T47D (cell line): ENCODE data around the gene FAM83F.
"Not testable (repeated sequence)": the region's sequence is repeated elsewhere in the genome, so short reads cannot be mapped to it uniquely, and the experiment has no call there.

ENCODE experiments used
- DNase-seq, 2 experiments: peaks; one replicate each; pipeline versions ENCODE4 v3.0.0 to v3.0.0-alpha.2; 2011 to 2012; ENCODE audit warnings: low read depth in 1 of 2, low spot score in 1 of 2
- JUND ChIP-seq: IDR thresholded peaks from 2 replicates; pipeline ENCODE4 v1.6.1; 2012; ENCODE audit warnings: low read depth
- in situ Hi-C: cut with HindIII; loops from 2 replicates; pipeline ENCODE4 v1.10.0; 2016; ENCODE audit warnings: low sequenced_read_pairs, low pct_unique_long_range_greater_than_20kb

FAM83F gene

DNA sequence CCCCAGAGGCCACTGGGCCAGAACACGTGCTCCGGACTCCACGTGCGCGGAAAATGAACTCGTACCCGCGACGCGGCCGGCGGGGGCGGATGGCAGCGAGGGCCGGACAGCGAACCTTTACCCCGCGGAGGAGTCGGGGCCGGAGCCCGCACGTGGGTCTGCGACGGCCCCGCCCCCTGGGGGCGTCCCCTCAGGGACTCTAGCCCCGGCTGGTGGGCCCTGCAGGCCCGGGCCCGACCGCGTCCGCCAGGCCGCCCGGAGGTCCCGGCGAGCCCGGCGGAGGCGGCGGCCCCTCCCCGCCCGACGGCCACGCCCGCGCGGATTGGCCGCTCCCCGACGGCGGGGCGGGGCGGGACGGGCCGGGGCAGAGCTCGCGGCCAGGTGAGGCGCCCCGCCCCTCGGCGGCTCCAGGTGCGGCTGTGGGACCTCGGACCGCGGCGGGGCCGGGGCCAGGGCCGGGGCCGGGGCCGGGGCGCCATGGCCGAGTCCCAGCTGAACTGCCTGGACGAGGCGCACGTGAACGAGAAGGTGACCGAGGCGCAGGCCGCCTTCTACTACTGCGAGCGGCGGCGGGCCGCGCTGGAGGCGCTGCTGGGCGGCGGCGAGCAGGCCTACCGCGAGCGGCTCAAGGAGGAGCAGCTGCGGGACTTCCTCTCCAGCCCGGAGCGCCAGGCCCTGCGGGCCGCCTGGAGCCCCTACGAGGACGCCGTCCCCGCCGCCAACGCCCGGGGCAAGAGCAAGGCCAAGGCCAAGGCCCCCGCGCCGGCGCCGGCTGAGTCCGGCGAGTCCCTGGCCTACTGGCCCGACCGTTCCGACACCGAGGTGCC, at the start of gene FAM83F:
Gene FAM83F (plus strand): TSS at position 389 of the 827 bp plus-strand sequence. CDS start 89 bp downstream, at position 478.
- TF ChIP-seq JUND, result no peak
- in situ Hi-C loops, result no loop called here
- DNase-seq, result peak; percentile 74 to 93

DNA sequence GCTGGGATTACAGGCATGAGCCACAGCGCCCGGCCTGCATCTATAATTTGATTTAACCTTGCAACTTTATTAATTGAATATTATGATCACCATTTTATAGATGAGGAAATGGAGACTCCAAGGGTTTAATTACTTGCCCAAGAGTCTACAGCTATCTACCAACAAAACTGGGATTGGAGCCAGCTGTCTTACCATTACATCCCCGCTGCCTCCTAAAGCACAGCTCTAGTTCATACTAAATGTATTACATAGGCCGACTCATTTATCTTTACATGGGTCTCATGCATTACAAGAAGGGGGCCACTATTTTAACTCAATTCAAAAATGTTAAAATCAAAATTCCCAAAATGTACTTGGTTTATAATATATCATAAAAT, 48.6 kb upstream of the FAM83F start:
- no peak for TF ChIP-seq JUND
- in situ Hi-C loops, result no loop called here
- no peak for DNase-seq

DNA sequence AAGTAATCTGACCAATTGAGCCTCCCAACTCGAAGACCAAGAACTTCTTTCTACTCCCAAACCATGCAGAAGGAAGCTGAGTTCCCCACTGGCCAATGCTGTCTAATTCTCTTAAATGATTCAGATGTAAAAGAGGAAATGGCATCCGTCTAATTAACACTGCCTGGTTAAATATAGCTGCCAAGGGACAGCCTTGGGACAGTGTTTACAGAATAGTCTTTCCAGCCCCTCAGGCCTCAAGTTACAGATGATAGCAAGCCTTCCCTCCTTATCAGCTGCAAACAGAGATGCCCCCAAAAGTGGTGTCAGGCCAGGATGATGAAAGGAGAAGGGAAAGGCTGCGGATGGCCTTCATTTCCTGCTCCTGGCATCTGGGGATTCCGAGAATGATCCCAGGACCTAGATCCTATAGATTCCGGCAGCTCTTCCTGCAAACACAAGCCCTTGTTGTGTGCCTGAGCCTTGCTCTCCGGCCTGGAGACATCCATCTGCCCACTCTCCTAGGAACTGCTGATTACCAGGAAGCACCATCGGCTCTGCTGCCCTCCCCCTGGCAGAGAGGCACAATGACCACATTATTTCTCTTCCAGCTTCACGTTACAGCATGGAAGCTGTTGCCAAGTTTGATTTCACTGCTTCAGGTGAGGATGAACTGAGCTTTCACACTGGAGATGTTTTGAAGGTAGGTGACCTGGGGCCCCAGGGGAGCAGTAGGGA, 48.1 kb upstream of the FAM83F start:
- in situ Hi-C loops, result no loop called here

DNA sequence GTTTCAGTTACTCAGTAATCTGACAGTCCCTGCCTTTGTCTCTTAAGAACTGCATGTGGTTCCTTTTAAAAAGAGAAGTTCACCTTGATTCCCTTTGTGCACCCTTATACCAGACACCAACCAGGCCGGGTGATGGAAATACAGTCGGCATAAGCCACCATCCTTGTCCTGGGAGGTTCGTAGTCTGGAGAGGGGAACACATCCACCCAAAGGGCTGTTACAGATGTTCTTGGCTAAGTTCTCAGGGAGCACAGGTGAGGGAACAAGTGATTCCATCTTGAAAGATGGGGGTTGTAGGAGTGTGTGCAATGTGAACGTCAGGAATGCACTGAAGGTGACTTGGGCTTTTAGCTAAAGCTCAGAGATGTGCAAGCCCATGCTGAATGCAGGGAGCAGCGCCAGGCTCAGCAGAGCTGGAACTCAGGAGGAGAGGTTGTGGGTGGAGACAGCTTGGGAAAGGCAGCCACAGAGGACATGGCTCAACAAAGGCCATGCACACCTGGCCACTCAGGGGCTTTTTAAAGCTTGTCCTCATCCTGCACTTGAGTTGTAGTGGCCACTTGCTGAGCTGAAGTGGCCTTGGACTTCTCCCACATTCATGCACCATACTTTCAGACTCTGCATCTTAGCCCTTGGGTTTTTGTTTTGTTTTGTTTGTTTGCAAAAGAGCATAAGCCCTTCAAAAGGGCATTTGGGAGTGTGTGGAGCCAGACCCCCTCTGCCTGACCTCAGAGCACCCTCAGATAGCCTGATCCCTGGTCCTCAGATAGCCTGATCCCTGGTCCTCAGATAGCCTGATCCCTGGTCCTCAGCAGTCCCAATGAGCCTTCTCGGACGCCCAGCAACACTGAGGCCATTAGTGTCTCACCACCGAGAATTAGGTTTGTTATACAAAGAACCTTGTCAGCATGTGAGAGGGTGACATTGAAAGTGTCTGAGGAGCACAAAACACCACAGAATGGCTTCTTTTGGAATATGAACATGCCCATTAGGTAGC, 47.2 kb upstream of the FAM83F start:
- in situ Hi-C loops, result no loop called here
- no peak for DNase-seq
- TF ChIP-seq JUND, result no peak

More for the DNA sequence above, 48.1 kb upstream of the FAM83F start:
- no peak for DNase-seq
- no peak for TF ChIP-seq JUND

DNA sequence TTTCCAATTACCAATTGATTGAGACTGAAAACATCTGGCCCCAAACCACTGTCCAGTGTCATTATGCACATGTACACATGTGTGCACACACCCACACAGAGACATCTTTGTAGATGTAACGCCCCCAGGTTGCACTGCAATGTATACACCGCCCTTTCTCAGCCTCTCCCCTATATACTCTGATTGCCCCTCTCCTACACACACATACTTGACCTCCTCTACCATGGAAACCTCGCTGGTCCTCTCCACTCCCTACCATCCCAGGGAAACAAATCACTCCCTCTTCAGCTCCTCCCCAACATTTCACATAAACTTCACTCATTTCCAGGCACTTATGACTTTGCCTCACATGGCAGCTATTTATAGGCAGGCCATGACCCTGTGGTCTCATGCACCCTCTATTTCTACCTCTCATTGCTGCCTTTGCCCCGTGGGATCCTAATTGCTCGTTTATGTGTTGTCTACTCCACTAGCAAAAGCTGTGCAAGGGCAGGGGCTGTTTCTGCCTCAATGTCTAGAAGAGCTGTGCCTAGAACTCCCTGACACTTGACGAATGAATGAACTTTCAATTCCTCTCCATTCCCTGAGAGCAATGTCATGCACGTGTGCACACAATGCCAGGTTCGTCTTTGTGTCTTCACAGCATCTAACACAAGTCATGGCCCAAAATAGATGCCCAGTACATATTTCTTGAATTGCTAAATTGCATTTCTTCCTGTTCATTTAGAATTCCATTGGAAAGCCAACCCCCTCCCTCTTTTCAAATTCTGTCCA, 44.6 kb upstream of the FAM83F start:
- no peak for DNase-seq

DNA sequence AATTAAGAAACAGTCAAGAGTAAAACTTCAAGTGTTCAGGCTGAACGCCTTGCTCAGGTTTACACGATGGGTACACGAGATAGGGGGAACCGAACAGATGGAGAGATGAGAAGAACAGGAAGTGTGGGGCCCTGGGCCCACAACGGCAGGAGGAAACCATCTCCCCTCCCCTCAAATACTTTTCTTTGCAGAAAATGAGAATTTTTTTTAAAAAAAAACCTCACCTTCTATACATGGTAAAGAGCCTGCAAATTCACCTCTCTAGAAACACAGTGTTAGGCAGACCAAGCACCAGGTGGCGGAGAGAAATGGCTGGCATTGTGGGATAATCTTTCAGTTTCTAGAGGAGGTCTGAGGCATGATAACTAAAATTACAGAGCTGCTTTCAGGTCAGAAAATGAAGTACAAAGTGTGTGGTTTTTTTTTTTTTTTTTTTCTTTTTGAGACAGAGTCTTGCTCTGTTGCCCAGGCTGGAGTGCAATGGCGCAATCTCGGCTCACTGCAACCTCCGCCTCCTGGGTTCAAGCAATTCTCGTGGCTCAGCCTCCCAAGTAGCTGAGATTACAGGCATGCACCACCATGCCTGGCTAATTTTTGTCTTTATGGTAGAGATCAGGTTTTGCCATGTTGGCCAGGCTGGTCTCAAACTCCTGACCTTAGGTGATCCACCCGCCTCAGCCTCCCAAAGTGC, 43.0 kb upstream of the FAM83F start:
- in situ Hi-C loops, result not testable (repeated sequence)

More for the DNA sequence above, 44.6 kb upstream of the FAM83F start:
- in situ Hi-C loops, result no loop called here
- TF ChIP-seq JUND, result no peak

DNA sequence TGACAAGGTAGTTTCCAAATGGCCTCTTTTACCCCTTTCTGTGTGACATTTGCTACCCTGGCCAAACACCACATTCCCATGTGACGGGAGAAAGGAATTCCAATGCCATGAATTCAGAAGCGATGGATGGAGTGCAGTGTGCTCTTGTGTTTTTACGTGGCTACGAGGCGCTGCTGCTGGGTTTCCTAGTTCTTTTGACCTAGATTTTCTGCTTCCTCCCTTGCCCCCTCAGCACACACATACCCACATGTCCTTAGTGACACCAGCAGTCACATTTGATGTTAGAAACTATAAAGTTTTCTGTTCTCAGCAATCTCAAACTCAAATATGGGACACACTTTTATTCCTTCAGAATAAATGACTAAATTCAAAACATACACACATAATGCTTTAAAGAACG, 42.4 kb upstream of the FAM83F start:
- DNase-seq, result no peak
- in situ Hi-C loops, result no loop called here
- TF ChIP-seq JUND, result no peak

More for the DNA sequence above, 43.0 kb upstream of the FAM83F start:
- not testable (repeated sequence) for DNase-seq

DNA sequence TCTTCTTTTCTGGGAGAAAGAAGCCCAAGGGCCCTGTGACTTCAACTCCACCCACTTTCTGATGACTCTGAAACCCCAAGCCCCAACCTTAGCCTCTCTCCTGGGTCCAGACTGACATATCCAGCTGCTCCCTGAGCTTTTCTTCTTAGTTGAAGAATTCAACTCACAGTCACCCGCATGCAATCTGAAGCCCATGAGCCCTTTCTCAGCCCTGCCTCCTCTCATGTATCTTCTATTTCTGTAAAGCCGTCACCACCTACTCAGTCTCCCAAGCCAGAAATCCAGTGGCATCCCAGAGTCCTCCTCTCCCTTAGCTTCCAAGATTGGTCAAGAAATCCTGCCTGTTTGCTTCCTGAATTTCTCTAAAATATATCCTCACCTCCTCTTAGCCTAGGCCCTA, 41.7 kb upstream of the FAM83F start:
- no peak for TF ChIP-seq JUND
- in situ Hi-C loops, result no loop called here
- no peak for DNase-seq

DNA sequence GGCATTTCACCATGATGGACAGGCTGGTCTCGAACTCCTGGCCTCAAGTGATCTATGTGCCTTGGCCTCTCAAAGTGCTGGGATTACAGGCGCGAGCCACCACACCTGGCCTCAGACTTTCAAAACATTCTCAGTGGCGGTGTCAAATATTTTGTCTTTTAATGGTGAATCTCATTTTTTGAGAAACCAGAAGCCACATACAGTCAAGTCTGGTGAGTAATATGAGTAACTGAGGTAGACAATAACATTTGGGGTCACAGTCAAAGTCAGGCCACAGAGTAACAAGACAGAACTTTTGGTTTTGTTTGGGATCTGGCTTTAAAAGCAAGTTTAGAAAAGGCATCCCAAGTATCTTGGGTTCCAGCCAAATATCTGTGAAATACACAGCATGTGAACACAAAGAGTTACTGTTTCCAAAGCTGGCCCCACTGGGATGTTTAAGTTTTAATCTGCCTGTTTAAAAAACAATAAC, 40.1 kb upstream of the FAM83F start:
- TF ChIP-seq JUND, result no peak
- in situ Hi-C loops, result no loop called here
- peak in 1 of 2 experiments; percentile 57 for DNase-seq

DNA sequence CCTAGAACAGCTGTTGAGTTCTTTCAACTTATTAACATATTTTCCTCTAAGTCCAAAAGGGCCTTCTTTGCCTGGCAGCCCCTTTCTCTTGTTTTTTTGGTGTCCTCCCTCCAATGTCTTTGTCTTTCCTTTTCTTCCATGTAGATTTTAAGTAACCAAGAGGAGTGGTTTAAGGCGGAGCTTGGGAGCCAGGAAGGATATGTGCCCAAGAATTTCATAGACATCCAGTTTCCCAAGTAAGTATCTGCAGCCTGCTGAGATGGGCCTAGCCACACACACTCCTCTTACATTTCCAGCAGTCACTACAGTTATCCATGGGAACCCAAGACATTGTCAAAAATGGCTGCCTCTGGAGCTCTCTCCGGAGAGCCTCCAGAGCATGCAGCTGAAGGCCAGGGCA, 39.1 kb upstream of the FAM83F start:
- no peak for DNase-seq
- in situ Hi-C loops, result no loop called here
- no peak for TF ChIP-seq JUND
